ENCODE results near the gene AQP7. TPM values are rescaled to one million over a fixed set of nuclear protein-coding genes. Genes with fewer than 3 reads are reported as not detected.
"Not testable (repeated sequence)": the region's sequence is repeated elsewhere in the genome, so short reads cannot be mapped to it uniquely, and the experiment has no call there.

The AQP7 gene
- total and polyA plus RNA-seq, 2 donors, result 0.24 to 1.3 TPM

DNA sequence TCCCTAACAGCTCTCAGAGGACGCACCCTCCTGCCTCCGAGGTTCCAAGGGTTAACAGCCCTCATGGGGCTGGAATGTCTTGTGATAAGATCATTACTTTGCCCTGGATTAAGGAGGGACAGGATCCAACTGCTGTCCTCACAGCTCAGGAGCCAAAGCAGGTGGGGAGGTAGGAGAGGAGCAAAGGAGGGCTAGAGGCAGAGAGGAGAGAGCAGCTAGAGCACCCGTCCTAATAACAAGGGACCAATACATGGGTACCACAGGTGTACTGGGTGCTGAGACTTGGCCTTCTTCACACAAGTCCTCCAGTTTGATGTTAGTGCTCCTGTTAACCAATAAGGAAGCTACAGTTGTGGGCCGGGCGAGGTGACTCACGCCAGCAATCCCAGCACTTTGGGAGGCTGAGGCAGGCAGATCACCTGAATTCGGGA, 9.8 kb downstream of the AQP7 start:
- H3K4me3 ChIP-seq (ENCODE audit: low read length in 2 of 2); H3K9me3 ChIP-seq (ENCODE audit: control insufficient read depth in 2 of 2, insufficient read depth in 1 of 2, low read length in 1 of 2); DNase-seq (ENCODE audit: low read depth in 6 of 9, low spot score in 9 of 9); H3K27me3 ChIP-seq (ENCODE audit: control insufficient read depth in 2 of 2, insufficient read depth in 1 of 2, low read length in 1 of 2); H3K36me3 ChIP-seq (ENCODE audit: control insufficient read depth in 2 of 2, insufficient read depth in 2 of 2, low read length in 1 of 2); H3K4me1 ChIP-seq (ENCODE audit: control insufficient read depth in 2 of 2, insufficient read depth in 2 of 2, low read length in 2 of 2); H3K27ac ChIP-seq (ENCODE audit: low read depth in 1 of 2, low read length in 1 of 2): not testable (repeated sequence)
- WGBS, result 92% methylated on average over 7 of the region's 7 CpGs

- not testable (repeated sequence) for H3K9me3 ChIP-seq (ENCODE audit: control insufficient read depth in 2 of 2, insufficient read depth in 1 of 2, low read length in 1 of 2); H3K27me3 ChIP-seq (ENCODE audit: control insufficient read depth in 2 of 2, insufficient read depth in 1 of 2, low read length in 1 of 2); H3K4me1 ChIP-seq (ENCODE audit: control insufficient read depth in 2 of 2, insufficient read depth in 2 of 2, low read length in 2 of 2); H3K27ac ChIP-seq (ENCODE audit: low read depth in 1 of 2, low read length in 1 of 2); DNase-seq (ENCODE audit: low read depth in 6 of 9, low spot score in 9 of 9); H3K4me3 ChIP-seq (ENCODE audit: low read length in 2 of 2); H3K36me3 ChIP-seq (ENCODE audit: control insufficient read depth in 2 of 2, insufficient read depth in 2 of 2, low read length in 1 of 2)
- 97% methylated on average over 9 of the region's 9 CpGs for WGBS
These were observed 11.1 kb downstream of the AQP7 start for GRCh38 chr9:33391111-33391771.

DNA sequence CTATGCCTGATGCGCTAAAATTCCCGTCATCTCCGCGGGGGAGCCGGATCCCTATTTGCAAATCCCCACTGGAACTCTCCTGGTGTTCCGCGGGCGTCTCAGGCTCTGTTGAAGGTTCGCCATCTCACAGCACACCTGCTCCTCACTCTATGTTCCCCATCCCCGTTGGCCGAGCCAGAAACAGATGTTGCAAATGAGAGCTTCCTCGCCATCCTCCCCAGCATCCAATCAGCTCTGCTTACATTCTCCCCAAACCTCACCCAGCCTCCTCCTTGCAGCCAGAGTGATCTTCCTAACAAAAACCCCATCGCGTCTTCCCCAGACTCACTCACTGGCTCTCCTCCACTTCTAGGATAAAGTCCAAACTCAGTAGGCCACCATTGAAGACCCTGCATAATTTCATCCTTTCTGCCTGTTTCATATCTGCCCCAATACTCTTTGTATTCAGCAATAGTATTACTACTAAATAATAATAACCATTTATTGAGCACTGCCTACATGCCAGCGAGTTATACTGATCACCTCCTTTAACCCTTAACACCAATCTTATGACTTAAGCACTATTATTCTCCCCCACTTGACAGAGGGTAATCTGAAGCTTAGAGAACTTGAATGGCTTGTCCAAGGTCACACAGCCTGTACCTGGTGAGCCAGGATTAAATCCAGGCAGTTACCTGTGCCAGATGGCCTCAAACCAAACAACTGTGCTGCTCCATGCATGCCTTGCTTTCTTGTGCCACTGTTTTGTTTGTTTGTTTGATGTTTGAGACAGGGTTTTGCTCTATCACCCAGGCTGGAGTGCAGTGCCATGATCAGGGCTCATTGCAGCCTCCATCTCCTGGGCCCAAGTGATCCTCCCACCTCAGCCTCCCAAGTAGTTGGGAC, 14.0 kb downstream of the AQP7 start:
- H3K4me3 ChIP-seq (ENCODE audit: low read length in 2 of 2), result no peak overlapping the region
- H3K9me3 ChIP-seq (ENCODE audit: control insufficient read depth in 2 of 2, insufficient read depth in 1 of 2, low read length in 1 of 2), result no peaks in the 10 kb centered on the region
- no peak for DNase-seq (ENCODE audit: low read depth in 6 of 9, low spot score in 9 of 9)
- peaks cover 0 to 6% of the 10 kb centered on the region in 2 donors for H3K4me1 ChIP-seq (ENCODE audit: control insufficient read depth in 2 of 2, insufficient read depth in 2 of 2, low read length in 2 of 2)
- no peaks in the 10 kb centered on the region for H3K36me3 ChIP-seq (ENCODE audit: control insufficient read depth in 2 of 2, insufficient read depth in 2 of 2, low read length in 1 of 2)
- no peak overlapping the region for H3K27ac ChIP-seq (ENCODE audit: low read depth in 1 of 2, low read length in 1 of 2)
- no peaks in the 10 kb centered on the region for H3K27me3 ChIP-seq (ENCODE audit: control insufficient read depth in 2 of 2, insufficient read depth in 1 of 2, low read length in 1 of 2)
- 93% methylated on average over 15 of the region's 15 CpGs for WGBS

DNA sequence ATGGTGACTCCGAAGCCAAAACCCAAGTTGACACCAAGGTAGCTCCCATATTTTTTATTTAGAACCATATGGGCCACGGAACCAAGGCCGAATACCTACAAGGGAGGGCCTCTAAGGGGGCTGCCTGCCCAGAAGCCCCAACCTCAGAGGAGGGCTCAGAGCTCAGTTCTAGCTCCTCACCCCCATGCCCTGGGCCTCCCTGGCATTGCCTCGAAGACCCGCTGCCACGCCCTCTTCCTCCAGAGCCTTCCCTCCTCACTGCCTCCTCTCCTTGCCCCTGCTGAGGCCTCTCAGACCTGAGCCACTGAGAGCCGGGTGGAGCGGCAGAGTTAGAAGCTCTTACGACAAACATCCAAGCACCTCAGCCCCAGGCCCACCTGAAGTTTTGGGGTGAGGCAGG, 15.4 kb downstream of the AQP7 start:
- WGBS, result 84% methylated on average over 9 of the region's 9 CpGs
- not testable (repeated sequence) for DNase-seq (ENCODE audit: low read depth in 6 of 9, low spot score in 9 of 9); H3K27me3 ChIP-seq (ENCODE audit: control insufficient read depth in 2 of 2, insufficient read depth in 1 of 2, low read length in 1 of 2); H3K4me1 ChIP-seq (ENCODE audit: control insufficient read depth in 2 of 2, insufficient read depth in 2 of 2, low read length in 2 of 2); H3K4me3 ChIP-seq (ENCODE audit: low read length in 2 of 2); H3K9me3 ChIP-seq (ENCODE audit: control insufficient read depth in 2 of 2, insufficient read depth in 1 of 2, low read length in 1 of 2); H3K27ac ChIP-seq (ENCODE audit: low read depth in 1 of 2, low read length in 1 of 2); H3K36me3 ChIP-seq (ENCODE audit: control insufficient read depth in 2 of 2, insufficient read depth in 2 of 2, low read length in 1 of 2)

- H3K4me1 ChIP-seq (ENCODE audit: control insufficient read depth in 2 of 2, insufficient read depth in 2 of 2, low read length in 2 of 2); H3K36me3 ChIP-seq (ENCODE audit: control insufficient read depth in 2 of 2, insufficient read depth in 2 of 2, low read length in 1 of 2); H3K4me3 ChIP-seq (ENCODE audit: low read length in 2 of 2); DNase-seq (ENCODE audit: low read depth in 6 of 9, low spot score in 9 of 9); H3K9me3 ChIP-seq (ENCODE audit: control insufficient read depth in 2 of 2, insufficient read depth in 1 of 2, low read length in 1 of 2); H3K27me3 ChIP-seq (ENCODE audit: control insufficient read depth in 2 of 2, insufficient read depth in 1 of 2, low read length in 1 of 2); H3K27ac ChIP-seq (ENCODE audit: low read depth in 1 of 2, low read length in 1 of 2): not testable (repeated sequence)
- WGBS, result 98% methylated on average over 14 of the region's 14 CpGs
These were observed 15.7 kb downstream of the AQP7 start for GRCh38 chr9:33386641-33386996.

- H3K36me3 ChIP-seq (ENCODE audit: control insufficient read depth in 2 of 2, insufficient read depth in 2 of 2, low read length in 1 of 2); DNase-seq (ENCODE audit: low read depth in 6 of 9, low spot score in 9 of 9); H3K27me3 ChIP-seq (ENCODE audit: control insufficient read depth in 2 of 2, insufficient read depth in 1 of 2, low read length in 1 of 2); H3K4me1 ChIP-seq (ENCODE audit: control insufficient read depth in 2 of 2, insufficient read depth in 2 of 2, low read length in 2 of 2); H3K27ac ChIP-seq (ENCODE audit: low read depth in 1 of 2, low read length in 1 of 2); H3K4me3 ChIP-seq (ENCODE audit: low read length in 2 of 2); H3K9me3 ChIP-seq (ENCODE audit: control insufficient read depth in 2 of 2, insufficient read depth in 1 of 2, low read length in 1 of 2): not testable (repeated sequence)
- WGBS, result 94% methylated on average over 23 of the region's 23 CpGs
These were observed 16.3 kb downstream of the AQP7 start for GRCh38 chr9:33385979-33386640.

- DNase-seq (ENCODE audit: low read depth in 6 of 9, low spot score in 9 of 9); H3K27me3 ChIP-seq (ENCODE audit: control insufficient read depth in 2 of 2, insufficient read depth in 1 of 2, low read length in 1 of 2); H3K36me3 ChIP-seq (ENCODE audit: control insufficient read depth in 2 of 2, insufficient read depth in 2 of 2, low read length in 1 of 2); H3K4me1 ChIP-seq (ENCODE audit: control insufficient read depth in 2 of 2, insufficient read depth in 2 of 2, low read length in 2 of 2); H3K27ac ChIP-seq (ENCODE audit: low read depth in 1 of 2, low read length in 1 of 2); H3K9me3 ChIP-seq (ENCODE audit: control insufficient read depth in 2 of 2, insufficient read depth in 1 of 2, low read length in 1 of 2); H3K4me3 ChIP-seq (ENCODE audit: low read length in 2 of 2): not testable (repeated sequence)
- WGBS, result 97% methylated on average over 11 of the region's 11 CpGs
These were observed 16.8 kb downstream of the AQP7 start for GRCh38 chr9:33385536-33385935.

DNA sequence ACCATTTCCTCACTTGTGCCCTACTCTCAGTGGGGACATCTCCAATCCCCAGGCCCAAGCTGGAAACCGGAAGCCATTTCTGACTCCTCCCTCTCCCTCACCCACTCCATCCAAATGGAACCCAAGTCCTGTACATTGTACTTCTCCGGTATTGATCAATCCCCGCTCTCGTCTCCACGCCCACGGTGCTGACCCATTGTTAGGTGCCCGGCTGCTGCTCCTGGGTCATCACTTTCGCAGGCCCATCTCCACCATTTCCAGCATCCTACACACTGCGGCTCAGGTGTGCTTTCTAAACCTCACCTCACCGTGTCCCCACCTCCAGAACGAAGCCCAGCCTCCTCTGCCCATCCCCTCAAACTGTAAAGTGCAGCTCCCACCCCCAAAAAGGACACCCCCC, 19.0 kb downstream of the AQP7 start:
- not testable (repeated sequence) for H3K27ac ChIP-seq (ENCODE audit: low read depth in 1 of 2, low read length in 1 of 2); H3K27me3 ChIP-seq (ENCODE audit: control insufficient read depth in 2 of 2, insufficient read depth in 1 of 2, low read length in 1 of 2); DNase-seq (ENCODE audit: low read depth in 6 of 9, low spot score in 9 of 9); H3K4me3 ChIP-seq (ENCODE audit: low read length in 2 of 2); H3K9me3 ChIP-seq (ENCODE audit: control insufficient read depth in 2 of 2, insufficient read depth in 1 of 2, low read length in 1 of 2); H3K4me1 ChIP-seq (ENCODE audit: control insufficient read depth in 2 of 2, insufficient read depth in 2 of 2, low read length in 2 of 2); H3K36me3 ChIP-seq (ENCODE audit: control insufficient read depth in 2 of 2, insufficient read depth in 2 of 2, low read length in 1 of 2)
- WGBS, result 97% methylated on average over 11 of the region's 11 CpGs

GRCh38 chr9:33382397-33382796, 20.0 kb downstream of the AQP7 start:
- not testable (repeated sequence) for H3K27me3 ChIP-seq (ENCODE audit: control insufficient read depth in 2 of 2, insufficient read depth in 1 of 2, low read length in 1 of 2); H3K4me1 ChIP-seq (ENCODE audit: control insufficient read depth in 2 of 2, insufficient read depth in 2 of 2, low read length in 2 of 2); H3K36me3 ChIP-seq (ENCODE audit: control insufficient read depth in 2 of 2, insufficient read depth in 2 of 2, low read length in 1 of 2); H3K4me3 ChIP-seq (ENCODE audit: low read length in 2 of 2); H3K9me3 ChIP-seq (ENCODE audit: control insufficient read depth in 2 of 2, insufficient read depth in 1 of 2, low read length in 1 of 2); DNase-seq (ENCODE audit: low read depth in 6 of 9, low spot score in 9 of 9); H3K27ac ChIP-seq (ENCODE audit: low read depth in 1 of 2, low read length in 1 of 2)
- 94% methylated on average over 10 of the region's 10 CpGs for WGBS
